ENCODE data around the gene SLC38A10.

DNA sequence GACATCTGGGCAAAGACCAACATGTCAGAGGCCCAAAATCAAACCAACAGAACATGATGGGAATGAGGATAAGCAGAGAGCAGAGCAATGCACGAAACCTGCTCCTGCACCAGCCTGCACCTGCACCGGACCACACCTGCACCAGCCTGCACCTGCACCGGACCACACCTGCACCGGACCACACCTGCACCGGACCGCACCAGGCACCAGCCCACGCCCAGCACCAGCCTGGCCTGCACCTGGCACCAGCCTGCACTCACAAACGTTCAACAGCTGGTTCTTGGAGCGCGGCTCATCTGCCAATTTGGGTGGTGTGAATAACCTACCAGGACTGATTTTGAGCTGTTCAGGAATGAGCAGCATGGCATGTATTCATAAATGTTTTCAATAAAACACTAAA, 90.5 kb downstream of the SLC38A10 start:
- TF ChIP-seq EZH2 (IDR thresholded peaks at IDR 0.05; ENCODE audit: low read length) (no peak), CTCF (optimal IDR thresholded peaks at IDR 0.05 in 1 of 3, IDR thresholded peaks at IDR 0.05 in 1 of 3, conservative IDR thresholded peaks at IDR 0.05 in 1 of 3; ENCODE audit: extremely low read depth in 1 of 3, insufficient read depth in 2 of 3, low read length in 3 of 3) (no peak)
